AG10803 (cell line): ENCODE measurements around the gene LRRC3B.

Experiments used
- DNase-seq: peaks from one replicate; pipeline ENCODE4 v3.0.0; 2010; ENCODE audit warnings: low read depth
- H3K4me3 ChIP-seq: 2 replicates; pipeline ENCODE4 v1.5.1; 2011; ENCODE audit warnings: mild to moderate bottlenecking, low read length, control low read depth
- CTCF ChIP-seq: conservative IDR thresholded peaks from 2 replicates; pipeline ENCODE4 v1.5.1; 2011; ENCODE audit warnings: mild to moderate bottlenecking, low read length, control low read depth, inconsistent platforms

The LRRC3B gene

GRCh38 chr3:26634601-26635000 lies 12.0 kb downstream of the LRRC3B start:
- no peak for DNase-seq
- H3K4me3 ChIP-seq: no peak overlapping the region
- no peak for TF ChIP-seq CTCF

DNA sequence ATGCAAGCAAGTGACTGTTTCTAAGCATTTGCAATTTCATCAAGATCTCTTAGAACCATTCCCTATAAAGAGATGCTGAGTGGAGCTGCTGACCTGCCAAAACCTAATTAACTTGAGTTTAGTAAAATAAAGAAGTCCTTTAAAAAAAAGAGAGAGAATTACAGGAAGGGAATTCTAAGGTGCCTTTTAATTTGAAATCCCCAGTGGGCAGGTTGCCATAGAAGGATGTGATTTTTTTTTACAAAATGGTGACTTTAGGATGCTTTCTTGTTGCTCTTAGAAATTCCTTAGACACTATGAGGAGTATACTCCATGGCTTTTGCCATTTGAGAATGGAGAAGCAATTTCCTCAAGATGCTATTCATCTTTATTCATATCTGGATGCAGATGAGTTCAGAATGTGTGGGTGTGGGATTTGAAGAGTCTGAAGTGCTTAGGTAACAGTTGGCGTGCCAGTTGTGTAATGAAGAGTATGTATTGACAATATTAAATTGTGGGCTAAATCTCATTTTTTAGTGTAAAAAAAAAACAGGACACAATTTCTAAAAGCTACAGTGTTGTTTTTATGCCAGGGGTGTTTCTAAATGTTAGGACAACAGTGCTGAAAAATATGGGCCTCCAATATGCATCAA lies 13.6 kb downstream of the LRRC3B start:
- no peak for DNase-seq
- H3K4me3 ChIP-seq: no peak overlapping the region
- TF ChIP-seq CTCF: no peak

DNA sequence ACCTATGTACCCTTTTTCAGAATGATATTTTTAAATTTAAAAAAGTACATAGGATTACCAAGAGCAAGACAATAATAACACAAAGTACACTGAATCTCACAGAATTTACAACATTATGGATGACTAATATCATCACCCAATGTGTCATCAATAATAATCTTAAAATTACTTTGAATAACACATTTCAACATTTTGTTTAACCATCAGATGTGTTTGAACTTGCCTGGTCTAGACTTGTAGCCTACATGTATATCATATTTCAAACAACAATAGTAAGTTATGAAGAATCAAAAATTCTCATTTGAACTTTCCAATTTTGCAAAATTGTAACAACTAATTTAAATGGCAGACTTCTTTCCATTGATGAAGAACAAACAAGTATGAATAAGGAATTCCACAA lies 15.1 kb downstream of the LRRC3B start:
- no peak for TF ChIP-seq CTCF
- no peak for DNase-seq

GRCh38 chr3:26638113-26638512 lies 15.5 kb downstream of the LRRC3B start:
- no peak overlapping the region for H3K4me3 ChIP-seq
- DNase-seq: no peak
- no peak for TF ChIP-seq CTCF

More for the DNA sequence above, 15.1 kb downstream of the LRRC3B start:
- H3K4me3 ChIP-seq: no peak overlapping the region

GRCh38 chr3:26639339-26639738 lies 16.8 kb downstream of the LRRC3B start:
- TF ChIP-seq CTCF: no peak
- DNase-seq: no peak
- H3K4me3 ChIP-seq: no peak overlapping the region

DNA sequence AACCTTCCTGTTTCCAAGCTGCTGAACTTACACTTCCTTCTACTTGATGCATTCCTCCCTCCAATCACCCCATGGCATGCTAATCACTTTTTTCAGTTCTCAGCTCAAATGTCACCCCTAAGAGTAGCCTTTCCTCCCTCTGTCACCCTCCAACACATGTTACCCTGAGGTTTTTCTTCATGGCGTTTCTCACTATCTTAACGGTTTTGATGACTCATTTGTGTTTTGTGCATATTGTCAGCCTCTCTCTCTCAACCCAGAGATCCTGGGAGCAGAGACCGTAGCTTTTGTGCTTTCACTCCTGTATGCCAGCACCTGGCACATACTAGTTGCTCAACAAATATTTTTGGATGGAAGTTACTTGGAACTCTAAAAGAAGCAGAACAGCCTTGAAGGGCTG lies 24.5 kb downstream of the LRRC3B start:
- no peak for DNase-seq
- TF ChIP-seq CTCF: no peak
- H3K4me3 ChIP-seq: no peak overlapping the region

GRCh38 chr3:26648461-26648860 lies 25.9 kb downstream of the LRRC3B start:
- no peak for TF ChIP-seq CTCF
- no peak overlapping the region for H3K4me3 ChIP-seq
- DNase-seq: no peak
